ENCODE measurements around the gene ANAPC4.

Gene ANAPC4

DNA sequence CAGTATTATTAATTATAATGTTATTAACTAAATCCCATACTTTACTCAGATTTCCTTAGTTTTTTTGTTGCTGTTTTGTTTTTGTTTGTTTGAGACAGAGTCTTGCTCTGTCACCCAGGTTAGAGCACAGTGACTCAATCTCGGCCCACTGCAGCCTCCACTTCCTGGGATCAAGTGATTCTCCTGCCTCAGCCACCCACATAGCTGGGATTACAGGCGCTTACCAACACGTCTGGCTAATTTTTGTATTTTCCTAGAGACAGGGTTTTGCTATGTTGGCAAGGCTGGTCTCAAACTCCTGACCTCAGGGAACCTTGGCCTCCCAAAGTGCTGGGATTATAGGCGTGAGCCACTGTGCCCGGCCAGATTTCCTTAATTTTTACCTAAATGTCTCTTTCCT, 72.2 kb downstream of the ANAPC4 start:
- TF ChIP-seq EGR2 (tag by site-specific recombination; IDR thresholded peaks at IDR 0.05; ENCODE audit: low read depth): 0 out of 2 replicates have a peak, but pooled peaks have one; percentile 6
- TF ChIP-seq ZNF621 (tag by site-specific recombination; IDR thresholded peaks at IDR 0.05): no peak
- Histone ChIP-seq H3K36me3 (ENCODE audit: control insufficient read depth in 2 of 2, insufficient read depth in 1 of 2, low read length in 2 of 2) (no peaks in the 10 kb centered on the region), H3K4me3 (ENCODE audit: low read depth, low read length) (no peak overlapping the region), H3K9me3 (ENCODE audit: control insufficient read depth, insufficient read depth, low read depth, low read length) (no peaks in the 10 kb centered on the region), H3K27ac (ENCODE audit: extremely low read depth, low read depth, low read length) (no peak overlapping the region), H3K4me1 (ENCODE audit: control insufficient read depth, insufficient read depth, low read length) (no peaks in the 10 kb centered on the region)
- ChIA-PET POLR2A (no interaction called here), CTCF (interaction anchor here (0.6 to 1.6 kb wide), 2 partner anchors 9 to 84 kb away, joined by 3 to 5 read pairs; no protein-coding TSS in a partner anchor)

DNA sequence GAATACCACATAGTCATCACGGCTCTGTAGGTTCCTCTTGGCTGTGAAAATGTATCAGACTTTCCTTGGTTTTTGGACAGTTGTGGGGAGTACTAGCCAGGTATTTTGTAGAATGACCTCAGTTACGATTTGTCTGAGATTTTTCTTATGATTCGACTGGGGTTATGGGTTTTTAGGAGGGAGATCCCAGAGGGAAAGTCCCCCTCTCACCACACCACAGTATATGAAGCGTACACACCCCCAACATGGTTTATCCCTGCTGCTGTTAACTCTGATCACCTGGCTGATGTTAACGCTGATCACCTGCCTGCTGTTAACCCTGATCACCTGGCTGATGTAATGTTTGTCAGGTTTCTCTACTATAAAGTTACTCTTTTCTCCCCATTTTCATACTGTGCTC, 72.6 kb downstream of the ANAPC4 start:
- no peak overlapping the region for H3K4me3 ChIP-seq (ENCODE audit: low read depth, low read length)
- ChIA-PET CTCF (no interaction called here), POLR2A (no interaction called here)
- H3K27ac ChIP-seq (ENCODE audit: extremely low read depth, low read depth, low read length): no peak overlapping the region
- no peaks in the 10 kb centered on the region for H3K9me3 ChIP-seq (ENCODE audit: control insufficient read depth, insufficient read depth, low read depth, low read length)
- no peaks in the 10 kb centered on the region for H3K36me3 ChIP-seq (ENCODE audit: control insufficient read depth in 2 of 2, insufficient read depth in 1 of 2, low read length in 2 of 2)
- TF ChIP-seq RBAK (tag by site-specific recombination; IDR thresholded peaks at IDR 0.05) (no peak), ZNF670 (tag by site-specific recombination; IDR thresholded peaks at IDR 0.05; ENCODE audit: low read depth) (no peak), ZNF394 (tag by site-specific recombination; IDR thresholded peaks at IDR 0.05; ENCODE audit: borderline replicate concordance) (no peak), ZNF561 (tag by site-specific recombination; IDR thresholded peaks at IDR 0.05; ENCODE audit: borderline replicate concordance) (no peak), ZNF830 (tag by site-specific recombination; IDR thresholded peaks at IDR 0.05; ENCODE audit: low read depth) (no peak), ZNF658 (tag by site-specific recombination; IDR thresholded peaks at IDR 0.05) (no peak), ZNF335 (tag by site-specific recombination; conservative IDR thresholded peaks at IDR 0.05) (no peak), ZNF548 (tag by site-specific recombination; IDR thresholded peaks at IDR 0.05) (no peak), OVOL3 (tag by site-specific recombination; IDR thresholded peaks at IDR 0.05) (no peak), ZBTB7A (tag by site-specific recombination; IDR thresholded peaks at IDR 0.05; ENCODE audit: low read depth) (no peak), WT1 (tag by site-specific recombination; IDR thresholded peaks at IDR 0.05) (no peak), ZNF112 (tag by site-specific recombination; IDR thresholded peaks at IDR 0.05) (no peak), ZXDB (tag by site-specific recombination; IDR thresholded peaks at IDR 0.05) (no peak), ZNF785 (tag by site-specific recombination; IDR thresholded peaks at IDR 0.05) (no peak)
- TF ChIP-seq, protein P1, sequence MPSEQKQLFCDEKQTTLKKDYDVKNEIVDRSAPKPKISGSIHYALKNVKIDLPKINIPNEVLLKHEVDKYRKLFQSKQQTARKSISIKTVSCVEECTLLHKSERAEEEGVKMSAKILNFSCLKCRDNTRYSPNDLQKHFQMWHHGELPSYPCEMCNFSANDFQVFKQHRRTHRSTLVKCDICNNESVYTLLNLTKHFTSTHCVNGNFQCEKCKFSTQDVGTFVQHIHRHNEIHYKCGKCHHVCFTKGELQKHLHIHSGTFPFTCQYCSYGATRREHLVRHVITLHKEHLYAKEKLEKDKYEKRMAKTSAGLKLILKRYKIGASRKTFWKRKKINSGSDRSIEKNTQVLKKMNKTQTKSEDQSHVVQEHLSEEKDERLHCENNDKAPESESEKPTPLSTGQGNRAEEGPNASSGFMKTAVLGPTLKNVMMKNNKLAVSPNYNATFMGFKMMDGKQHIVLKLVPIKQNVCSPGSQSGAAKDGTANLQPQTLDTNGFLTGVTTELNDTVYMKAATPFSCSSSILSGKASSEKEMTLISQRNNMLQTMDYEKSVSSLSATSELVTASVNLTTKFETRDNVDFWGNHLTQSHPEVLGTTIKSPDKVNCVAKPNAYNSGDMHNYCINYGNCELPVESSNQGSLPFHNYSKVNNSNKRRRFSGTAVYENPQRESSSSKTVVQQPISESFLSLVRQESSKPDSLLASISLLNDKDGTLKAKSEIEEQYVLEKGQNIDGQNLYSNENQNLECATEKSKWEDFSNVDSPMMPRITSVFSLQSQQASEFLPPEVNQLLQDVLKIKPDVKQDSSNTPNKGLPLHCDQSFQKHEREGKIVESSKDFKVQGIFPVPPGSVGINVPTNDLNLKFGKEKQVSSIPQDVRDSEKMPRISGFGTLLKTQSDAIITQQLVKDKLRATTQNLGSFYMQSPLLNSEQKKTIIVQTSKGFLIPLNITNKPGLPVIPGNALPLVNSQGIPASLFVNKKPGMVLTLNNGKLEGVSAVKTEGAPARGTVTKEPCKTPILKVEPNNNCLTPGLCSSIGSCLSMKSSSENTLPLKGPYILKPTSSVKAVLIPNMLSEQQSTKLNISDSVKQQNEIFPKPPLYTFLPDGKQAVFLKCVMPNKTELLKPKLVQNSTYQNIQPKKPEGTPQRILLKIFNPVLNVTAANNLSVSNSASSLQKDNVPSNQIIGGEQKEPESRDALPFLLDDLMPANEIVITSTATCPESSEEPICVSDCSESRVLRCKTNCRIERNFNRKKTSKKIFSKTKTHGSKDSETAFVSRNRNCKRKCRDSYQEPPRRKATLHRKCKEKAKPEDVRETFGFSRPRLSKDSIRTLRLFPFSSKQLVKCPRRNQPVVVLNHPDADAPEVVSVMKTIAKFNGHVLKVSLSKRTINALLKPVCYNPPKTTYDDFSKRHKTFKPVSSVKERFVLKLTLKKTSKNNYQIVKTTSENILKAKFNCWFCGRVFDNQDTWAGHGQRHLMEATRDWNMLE (tag by site-specific recombination; conservative IDR thresholded peaks at IDR 0.05; ENCODE audit: low read depth): no peak
- TF ChIP-seq, protein P2, sequence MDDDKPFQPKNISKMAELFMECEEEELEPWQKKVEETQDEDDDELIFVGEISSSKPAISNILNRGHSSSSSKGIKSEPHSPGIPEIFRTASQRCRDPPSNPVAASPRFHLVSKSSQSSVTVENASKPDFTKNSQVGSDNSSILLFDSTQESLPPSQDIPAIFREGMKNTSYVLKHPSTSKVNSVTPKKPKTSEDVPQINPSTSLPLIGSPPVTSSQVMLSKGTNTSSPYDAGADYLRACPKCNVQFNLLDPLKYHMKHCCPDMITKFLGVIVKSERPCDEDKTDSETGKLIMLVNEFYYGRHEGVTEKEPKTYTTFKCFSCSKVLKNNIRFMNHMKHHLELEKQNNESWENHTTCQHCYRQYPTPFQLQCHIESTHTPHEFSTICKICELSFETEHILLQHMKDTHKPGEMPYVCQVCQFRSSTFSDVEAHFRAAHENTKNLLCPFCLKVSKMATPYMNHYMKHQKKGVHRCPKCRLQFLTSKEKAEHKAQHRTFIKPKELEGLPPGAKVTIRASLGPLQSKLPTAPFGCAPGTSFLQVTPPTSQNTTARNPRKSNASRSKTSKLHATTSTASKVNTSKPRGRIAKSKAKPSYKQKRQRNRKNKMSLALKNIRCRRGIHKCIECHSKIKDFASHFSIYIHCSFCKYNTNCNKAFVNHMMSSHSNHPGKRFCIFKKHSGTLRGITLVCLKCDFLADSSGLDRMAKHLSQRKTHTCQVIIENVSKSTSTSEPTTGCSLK (tag by site-specific recombination; IDR thresholded peaks at IDR 0.05): no peak
- H3K4me1 ChIP-seq (ENCODE audit: control insufficient read depth, insufficient read depth, low read length): no peaks in the 10 kb centered on the region
